GM12878 (cell line): ENCODE measurements around the gene CCDC71L. TPM values are rescaled to one million over a fixed set of nuclear protein-coding genes. Genes with fewer than 3 reads are reported as not detected.

Source experiments
- ATAC-seq: fragments of 200-7000 bp; cut with Tn5 transposase; 3 replicates; pipeline ENCODE4 v1.9.1; 2020; ENCODE audit warnings: mild to moderate bottlenecking, moderate library complexity
- BruUV-seq: library from RNA; stranded (reverse); fragments of 400-500 nt; replicated peaks from 2 replicates; lab custom pipeline; 2021; lab: Mats Ljungman, UMichigan
- CTCF ChIA-PET: fragments of 300-600 bp; sonication (Branson Sonifier 250); formaldehyde crosslinking; extraction: SDS; loops from one replicate; lab custom pipeline; 2021; ENCODE audit warnings: inconsistent platforms; lab: Yijun Ruan, JAX
- POLR2A ChIA-PET: fragments of 350-600 bp; formaldehyde crosslinking; extraction: SDS; loops from one replicate; lab custom pipeline; 2021; ENCODE audit warnings: inconsistent platforms; lab: Charles Lee
- RAD21 ChIA-PET: fragments of 300-600 bp; sonication (Branson Sonifier 250); formaldehyde crosslinking; loops from one replicate; lab custom pipeline; 2023; ENCODE audit warnings: antibody characterized with exemption; ENCODE audit not compliant: unreplicated experiment; lab: Charles Lee
- SMC1A ChIA-PET: fragments of 300-600 bp; sonication (Branson Sonifier 250); formaldehyde crosslinking; loops from one replicate; lab custom pipeline; 2023; ENCODE audit not compliant: unreplicated experiment, uncharacterized antibody; lab: Charles Lee
- DNase-seq: peaks from one replicate; pipeline ENCODE4 v3.0.0-alpha.2; 2011; ENCODE audit warnings: low read depth, low spot score
- FAIRE-seq: peaks from 3 replicates; lab custom pipeline; 2011; peaks lifted over from hg19 to GRCh38; lab: Jason Lieb, UNC
- H2AFZ ChIP-seq: 2 replicates; pipeline ENCODE4 v1.6.0; 2011; ENCODE audit warnings: low read depth, low read length, control low read depth; ENCODE audit not compliant: control insufficient read depth
- H3K27ac ChIP-seq: 2 replicates; pipeline ENCODE4 v1.5.1; 2011; ENCODE audit warnings: control low read depth; ENCODE audit not compliant: control insufficient read depth, insufficient read depth
- H3K27me3 ChIP-seq, 2 experiments: replicated peaks in 1 of 2; 2 replicates each; pipeline versions ENCODE4 v1.6.0 to v1.6.1; 2011; ENCODE audit warnings: low read length in 1 of 2; ENCODE audit not compliant: control insufficient read depth in 2 of 2, insufficient read depth in 2 of 2
- H3K36me3 ChIP-seq, 2 experiments: 2 replicates each; pipeline ENCODE4 v1.5.1; 2011; ENCODE audit warnings: low read length in 1 of 2; ENCODE audit not compliant: control insufficient read depth in 2 of 2, insufficient read depth in 2 of 2
- H3K4me1 ChIP-seq: 2 replicates; pipeline ENCODE4 v1.6.1; 2011; ENCODE audit warnings: mild to moderate bottlenecking, low read length, moderate library complexity, mixed read lengths; ENCODE audit not compliant: control insufficient read depth, insufficient read depth
- H3K4me2 ChIP-seq: 2 replicates; pipeline ENCODE4 v1.6.0; 2011; ENCODE audit warnings: control low read depth; ENCODE audit not compliant: control insufficient read depth, insufficient read depth
- H3K4me3 ChIP-seq: fragments of 200-600 bp; sonication (generic); 2 replicates; pipeline ENCODE4 v1.5.1; 2016
- H3K79me2 ChIP-seq: 2 replicates; pipeline ENCODE4 v1.6.0; 2011; ENCODE audit warnings: low read length; ENCODE audit not compliant: control insufficient read depth, insufficient read depth
- H3K9ac ChIP-seq: 2 replicates; pipeline ENCODE4 v1.8.0; 2011; ENCODE audit warnings: low read length, control low read depth, mixed read lengths; ENCODE audit not compliant: control insufficient read depth, insufficient read depth
- H3K9me3 ChIP-seq: replicated peaks from 3 replicates; pipeline ENCODE4 v1.5.1; 2011; ENCODE audit warnings: mild to moderate bottlenecking, low read length; ENCODE audit not compliant: control insufficient read depth, insufficient read depth
- H4K20me1 ChIP-seq: 2 replicates; pipeline ENCODE4 v1.6.0; 2011; ENCODE audit not compliant: control insufficient read depth, insufficient read depth
- ATF3 ChIP-seq: IDR thresholded peaks from 2 replicates; pipeline ENCODE4 v1.6.1; 2011; ENCODE audit warnings: low read depth, mild to moderate bottlenecking, low read length, moderate library complexity, borderline replicate concordance; ENCODE audit errors: extremely low read depth
- BACH1 ChIP-seq: fragments of 450-650 bp; IDR thresholded peaks from 2 replicates; pipeline ENCODE4 v1.6.1; 2017; ENCODE audit warnings: mild to moderate bottlenecking, borderline replicate concordance
- DPF2 ChIP-seq: fragments of 450-650 bp; IDR thresholded peaks from 2 replicates; pipeline ENCODE4 v1.6.1; 2017; ENCODE audit warnings: mild to moderate bottlenecking
- E2F4 ChIP-seq: IDR thresholded peaks from 2 replicates; pipeline ENCODE4 v1.6.1; 2012; ENCODE audit warnings: low read depth, low read length, improper control_type of control experiment
- ELK1 ChIP-seq: IDR thresholded peaks from 2 replicates; pipeline ENCODE4 v1.6.1; 2012; ENCODE audit warnings: low read depth, low read length, improper control_type of control experiment
- ETV6 ChIP-seq, 2 experiments: fragments of 450-650 bp in 1 of 2; IDR thresholded peaks in 1 of 2; conservative IDR thresholded peaks in 1 of 2; 2 replicates each; pipeline ENCODE4 v1.6.1; 2014; ENCODE audit warnings: antibody characterized with exemption in 1 of 2, borderline replicate concordance in 1 of 2, low read depth in 1 of 2, mild to moderate bottlenecking in 1 of 2, moderate library complexity in 1 of 2
- EZH2 ChIP-seq: IDR thresholded peaks from 2 replicates; pipeline ENCODE4 v1.6.1; 2012; ENCODE audit warnings: low read depth, mild to moderate bottlenecking, control low read depth, inconsistent platforms, low read length, borderline replicate concordance; ENCODE audit not compliant: control insufficient read depth
- IKZF2 ChIP-seq, 2 experiments: fragments of 450-650 bp; IDR thresholded peaks; 2 replicates each; pipeline ENCODE4 v1.6.1; 2017; ENCODE audit warnings: mild to moderate bottlenecking in 2 of 2, moderate library complexity in 2 of 2
- IRF5 ChIP-seq: fragments of 450-650 bp; IDR thresholded peaks from 2 replicates; pipeline ENCODE4 v1.6.1; 2017; ENCODE audit warnings: borderline replicate concordance
- MLLT1 ChIP-seq: fragments of 450-650 bp; IDR thresholded peaks from 2 replicates; pipeline ENCODE4 v1.6.1; 2016; ENCODE audit warnings: mild to moderate bottlenecking
- MTA2 ChIP-seq: fragments of 450-650 bp; IDR thresholded peaks from 2 replicates; pipeline ENCODE4 v1.6.1; 2016; ENCODE audit warnings: low read depth, mild to moderate bottlenecking, moderate library complexity
- NFXL1 ChIP-seq: fragments of 450-650 bp; IDR thresholded peaks from 2 replicates; pipeline ENCODE4 v1.6.1; 2017; ENCODE audit warnings: antibody characterized with exemption, mild to moderate bottlenecking, borderline replicate concordance
- PML ChIP-seq: IDR thresholded peaks from 2 replicates; pipeline ENCODE4 v1.6.1; 2012; ENCODE audit warnings: low read length, inconsistent platforms
- POLR2A ChIP-seq: IDR thresholded peaks from 2 replicates; pipeline ENCODE4 v1.6.1; 2011; ENCODE audit warnings: low read depth, mild to moderate bottlenecking, low read length
- SP1 ChIP-seq: IDR thresholded peaks from one replicate; pipeline ENCODE4 v1.6.1; 2011; ENCODE audit warnings: low read depth, low read length
- SPI1 ChIP-seq: IDR thresholded peaks from 2 replicates; pipeline ENCODE4 v1.6.1; 2011; ENCODE audit warnings: low read depth, mild to moderate bottlenecking, low read length, moderate library complexity, borderline replicate concordance; ENCODE audit not compliant: insufficient read depth
- TAF1 ChIP-seq: IDR thresholded peaks from 2 replicates; pipeline ENCODE4 v1.6.1; 2011; ENCODE audit warnings: mild to moderate bottlenecking, low read depth, low read length, borderline replicate concordance
- TARDBP ChIP-seq: IDR thresholded peaks from 2 replicates; pipeline ENCODE4 v1.6.1; 2016; ENCODE audit warnings: borderline replicate concordance
- TBL1XR1 ChIP-seq: IDR thresholded peaks from 2 replicates; pipeline ENCODE4 v1.6.1; 2012; ENCODE audit warnings: low read depth, low read length, improper control_type of control experiment
- TCF3 ChIP-seq: IDR thresholded peaks from 2 replicates; pipeline ENCODE4 v1.6.1; 2012; ENCODE audit warnings: low read depth, mild to moderate bottlenecking, low read length, borderline replicate concordance; ENCODE audit not compliant: insufficient read depth
- WGBS: methylation state at CpG from one replicate; pipeline ENCODE4 v1.1.6; 2016; ENCODE audit warnings: low lambda C conversion rate; ENCODE audit not compliant: insufficient replicate concordance, insufficient coverage; ENCODE audit errors: missing lambda C conversion rate; 5-methylcytosine and 5-hydroxymethylcytosine counted together
- in situ Hi-C: fragments of 300-500 bp; cut with MboI; formaldehyde crosslinking; loops from 9 replicates; pipeline ENCODE4 v1.14.3; 2018; ENCODE audit warnings: mixed read lengths
- intact Hi-C: fragments of 100-400 bp; cut with micrococcal nuclease; formaldehyde crosslinking; loops from one replicate; pipeline ENCODE4 v1.14.2; 2022; ENCODE audit not compliant: unreplicated experiment
- polyA plus RNA-seq, 11 experiments: library from polyadenylated mRNA; depleted of rRNA in 4 of 11; unstranded in 6 of 11; stranded (reverse) in 5 of 11; fragments of >200 nt; fragmentation: Nextera tagmentation in 4 of 11; fragmentation: Illumina TruSeq in 1 of 11; extraction: Ambion mirVana in 4 of 11; extraction: Trizol in 1 of 11; gene quantifications; 1 replicate in 1 of 11; 2 replicates in 10 of 11; pipeline versions ENCODE4 v1.2.1 to v1.2.3, GENCODE V29; 2011 to 2016; ENCODE audit warnings: inconsistent platforms in 2 of 11, missing spikeins in 2 of 11, low read depth in 1 of 11
- total RNA-seq, 4 experiments: library from RNA; depleted of rRNA in 3 of 4; stranded (reverse); fragments of >200 nt in 3 of 4; fragmentation: Illumina TruSeq in 1 of 4; extraction: Trizol in 1 of 4; gene quantifications; 2 replicates each; pipeline versions ENCODE4 v1.2.1 to v1.2.3, GENCODE V29; 2013 to 2021

The CCDC71L gene
- total and polyA plus RNA-seq, 10 of the 15 experiments (the other 5 are each of a cell fraction or from before 2014, with no cell fraction given): 1.1 to 20.7 (median 3.8) TPM

GRCh38 chr7:106629516-106629915 is 31.4 kb downstream of the CCDC71L start:
- H3K4me1 ChIP-seq: no peaks in the 10 kb centered on the region
- POLR2A ChIA-PET: no interaction called here
- no peaks in the 10 kb centered on the region for H4K20me1 ChIP-seq
- TF ChIP-seq BACH1: no peak
- TF ChIP-seq MLLT1: no peak
- TF ChIP-seq DPF2: no peak
- no peak for TF ChIP-seq MTA2
- TF ChIP-seq SP1: no peak
- TF ChIP-seq E2F4: no peak
- TF ChIP-seq ATF3: no peak
- no peak for TF ChIP-seq TBL1XR1
- no peak for TF ChIP-seq PML
- TF ChIP-seq TARDBP: no peak
- TF ChIP-seq NFXL1: no peak
- TF ChIP-seq IKZF2 (IDR thresholded peaks at IDR 0.05): no peak
- no peak for TF ChIP-seq POLR2A
- no peak for TF ChIP-seq ELK1
- TF ChIP-seq IRF5: no peak
- TF ChIP-seq SPI1: no peak
- no peak for TF ChIP-seq ETV6 (conservative IDR thresholded peaks at IDR 0.05 in 1 of 2, IDR thresholded peaks at IDR 0.05 in 1 of 2; ENCODE audit: borderline replicate concordance in 1 of 2, low read depth in 1 of 2)
- no peak for TF ChIP-seq EZH2
- TF ChIP-seq TAF1: no peak
- TF ChIP-seq TCF3: no peak
- SMC1A ChIA-PET: interaction anchor here (0.8 to 1.0 kb wide), 3 partner anchors 9 to 14 kb away, joined by 3 read pairs; no protein-coding TSS in a partner anchor
- H3K27me3 ChIP-seq: no peaks in the 10 kb centered on the region
- ATAC-seq (no peak), DNase-seq (no peak), FAIRE-seq (no peak)
- no TSS peak for BruUV-seq
- intact Hi-C loops: no loop called here
- no peaks in the 10 kb centered on the region for H3K79me2 ChIP-seq
- no peaks in the 10 kb centered on the region for H3K36me3 ChIP-seq
- H3K27ac ChIP-seq: no peak overlapping the region
- no peaks in the 10 kb centered on the region for H3K9me3 ChIP-seq
- RAD21 ChIA-PET: no interaction called here
- no peak overlapping the region for H3K9ac ChIP-seq
- CTCF ChIA-PET: interaction anchor here (0.8 to 1.4 kb wide), 4 partner anchors 10 to 452 kb away, joined by 3 to 4 read pairs (median 4); no protein-coding TSS in a partner anchor
- 13% methylated on average over 2 of the region's 2 CpGs for WGBS
- no peak overlapping the region for H2AFZ ChIP-seq
- in situ Hi-C loops: no loop called here
- H3K4me2 ChIP-seq: no peak overlapping the region
- H3K4me3 ChIP-seq: no peak overlapping the region
